Common myeloid progenitor, CD34-positive (primary cell): ENCODE measurements around the gene NRCAM.

Experiments
- CTCF ChIA-PET: fragments of 350-600 bp; sonication (Branson Sonifier 250); formaldehyde crosslinking; loops from one replicate; lab custom pipeline; 2021; ENCODE audit warnings: antibody characterized with exemption; lab: Charles Lee
- POLR2A ChIA-PET: fragments of 350-600 bp; sonication (Branson Sonifier 250); formaldehyde crosslinking; loops from one replicate; lab custom pipeline; 2021; ENCODE audit warnings: antibody characterized with exemption; lab: Charles Lee
- DNase-seq, 3 donors: peaks; one replicate each; pipeline versions ENCODE4 v3.0.0 to v3.0.0-alpha.2; 2013
- H3K27ac ChIP-seq, 2 experiments: 1 replicate in 1 of 2; 2 replicates in 1 of 2; pipeline ENCODE4 v1.7.0; 2013; ENCODE audit warnings: inconsistent platforms in 2 of 2, low read length in 2 of 2, mild to moderate bottlenecking in 2 of 2, low read depth in 1 of 2, moderate library complexity in 1 of 2; ENCODE audit not compliant: severe bottlenecking in 2 of 2, insufficient read depth in 1 of 2, poor library complexity in 1 of 2
- H3K27me3 ChIP-seq, 5 experiments: replicated peaks in 2 of 5; 1 replicate in 3 of 5; 2 replicates in 2 of 5; pipeline versions ENCODE4 v1.6.1 to v1.7.0; 2013; ENCODE audit warnings: low read length in 4 of 5, mild to moderate bottlenecking in 2 of 5, moderate library complexity in 2 of 5, inconsistent platforms in 1 of 5; ENCODE audit not compliant: insufficient read depth in 5 of 5, control insufficient read depth in 4 of 5
- H3K36me3 ChIP-seq, 4 experiments: 1 replicate in 2 of 4; 2 replicates in 2 of 4; pipeline versions ENCODE4 v1.6.1 to v1.7.0; 2013; ENCODE audit warnings: low read length in 3 of 4, control low read depth in 1 of 4, mild to moderate bottlenecking in 1 of 4; ENCODE audit not compliant: control insufficient read depth in 4 of 4, insufficient read depth in 4 of 4
- H3K4me1 ChIP-seq, 4 experiments: 1 replicate in 3 of 4; 2 replicates in 1 of 4; pipeline versions ENCODE4 v1.6.1 to v1.7.1; 2013; ENCODE audit warnings: low read length in 3 of 4, mild to moderate bottlenecking in 3 of 4, control low read depth in 1 of 4, inconsistent platforms in 1 of 4, moderate library complexity in 1 of 4; ENCODE audit not compliant: control insufficient read depth in 4 of 4, insufficient read depth in 4 of 4; ENCODE audit errors: control extremely low read depth in 1 of 4
- H3K4me3 ChIP-seq, 7 experiments: 1 replicate in 4 of 7; 2 replicates in 3 of 7; pipeline versions ENCODE4 v1.5.1 to v1.7.0; 2013; ENCODE audit warnings: mild to moderate bottlenecking in 7 of 7, low read length in 6 of 7, moderate library complexity in 6 of 7, inconsistent platforms in 2 of 7, low read depth in 2 of 7, control low read depth in 1 of 7; ENCODE audit not compliant: insufficient read depth in 4 of 7, control insufficient read depth in 1 of 7; ENCODE audit errors: extremely low read depth in 1 of 7
- H3K9me3 ChIP-seq, 5 experiments: 1 replicate in 4 of 5; 2 replicates in 1 of 5; pipeline versions ENCODE4 v1.6.1 to v1.7.1; 2013; ENCODE audit warnings: low read length in 4 of 5, mild to moderate bottlenecking in 2 of 5, inconsistent platforms in 1 of 5, low read depth in 1 of 5, moderate library complexity in 1 of 5; ENCODE audit not compliant: control insufficient read depth in 4 of 5, insufficient read depth in 2 of 5; ENCODE audit errors: control extremely low read depth in 1 of 5
- WGBS: methylation state at CpG from one replicate; pipeline ENCODE4 v1.1.5; 2013; ENCODE audit not compliant: insufficient coverage; 5-methylcytosine and 5-hydroxymethylcytosine counted together

The NRCAM gene

DNA sequence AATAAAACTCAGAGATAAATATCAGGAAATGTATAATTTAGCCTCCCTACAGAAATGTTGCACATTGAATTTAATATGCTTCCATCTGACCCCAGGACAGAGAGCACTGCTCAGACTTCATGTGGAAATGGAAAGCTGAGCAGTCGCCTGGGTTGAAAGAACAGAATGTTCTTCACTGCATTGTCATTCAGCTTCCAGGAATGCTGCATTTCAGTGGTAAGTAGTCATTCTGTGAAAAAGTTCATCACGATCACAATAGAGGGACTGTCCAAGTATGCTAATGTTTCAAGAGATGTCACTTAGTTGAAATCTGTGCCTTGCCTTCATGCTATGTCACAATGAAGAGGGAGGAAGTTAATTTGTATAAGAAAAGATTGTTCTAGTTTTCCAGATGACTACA, 147.3 kb downstream of the NRCAM start:
- H3K9me3 ChIP-seq = no peaks in the 10 kb centered on the region
- H3K36me3 ChIP-seq = no peaks in the 10 kb centered on the region
- peaks cover 0 to 9% (median 0%) of the 10 kb centered on the region in 5 experiments for H3K27me3 ChIP-seq
- no peak for DNase-seq
- ChIA-PET POLR2A (interaction anchor here (0.5 kb wide), 1 partner anchor 279 kb away, joined by 8 read pairs; no protein-coding TSS in a partner anchor), CTCF (no interaction called here)
- H3K4me1 ChIP-seq = no peaks in the 10 kb centered on the region
- H3K4me3 ChIP-seq = no peak overlapping the region
- no peak overlapping the region for H3K27ac ChIP-seq
- WGBS = 87% methylated on average over 1 of the region's 2 CpGs

DNA sequence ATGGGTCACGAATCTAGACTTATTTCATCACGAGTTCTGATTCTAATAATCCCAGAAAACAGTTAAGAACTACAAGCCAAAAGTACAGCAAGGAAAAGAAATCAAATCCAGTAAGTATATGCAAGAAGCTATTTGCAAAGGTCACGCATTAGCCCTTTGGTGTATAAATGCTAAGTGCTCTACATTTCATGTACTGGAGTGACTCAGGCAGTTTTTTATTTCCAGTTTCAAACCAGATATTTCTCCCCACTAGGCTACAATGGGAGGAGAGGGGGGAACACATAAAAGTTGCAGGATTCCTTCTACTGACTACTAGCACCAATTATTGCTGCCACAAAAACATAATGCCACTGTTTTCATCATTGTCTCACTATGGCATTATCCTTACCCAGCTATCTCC, 148.0 kb downstream of the NRCAM start:
- ChIA-PET CTCF (no interaction called here), POLR2A (no interaction called here)
- WGBS = 100% methylated on average over 2 of the region's 3 CpGs
- peaks cover 0 to 11% (median 0%) of the 10 kb centered on the region in 5 experiments for H3K27me3 ChIP-seq
- no peak for DNase-seq
- H3K4me1 ChIP-seq = no peaks in the 10 kb centered on the region
- H3K36me3 ChIP-seq = no peaks in the 10 kb centered on the region
- H3K4me3 ChIP-seq = no peak overlapping the region
- H3K9me3 ChIP-seq = no peaks in the 10 kb centered on the region
- no peak overlapping the region for H3K27ac ChIP-seq

DNA sequence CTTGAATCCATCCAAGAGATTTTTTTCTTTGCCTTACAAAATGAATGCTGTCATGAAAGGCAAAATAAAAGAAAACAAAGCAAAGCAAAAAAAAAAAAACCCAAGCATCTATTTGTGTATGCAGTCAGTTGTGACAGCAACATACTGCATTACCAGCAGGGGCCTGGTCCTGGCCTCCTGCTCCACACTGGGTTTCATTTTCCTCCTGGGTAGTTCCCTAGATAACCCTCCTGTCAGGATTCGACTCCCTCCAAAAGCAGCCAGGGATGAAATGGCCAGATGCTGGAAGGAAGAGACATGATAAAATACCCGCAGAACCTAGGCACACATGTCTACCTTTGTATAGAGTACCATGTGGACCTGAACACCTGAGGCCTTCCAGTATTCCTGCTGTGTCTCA, 148.6 kb downstream of the NRCAM start:
- Histone ChIP-seq H3K27ac (no peak overlapping the region), H3K36me3 (no peaks in the 10 kb centered on the region)

DNA sequence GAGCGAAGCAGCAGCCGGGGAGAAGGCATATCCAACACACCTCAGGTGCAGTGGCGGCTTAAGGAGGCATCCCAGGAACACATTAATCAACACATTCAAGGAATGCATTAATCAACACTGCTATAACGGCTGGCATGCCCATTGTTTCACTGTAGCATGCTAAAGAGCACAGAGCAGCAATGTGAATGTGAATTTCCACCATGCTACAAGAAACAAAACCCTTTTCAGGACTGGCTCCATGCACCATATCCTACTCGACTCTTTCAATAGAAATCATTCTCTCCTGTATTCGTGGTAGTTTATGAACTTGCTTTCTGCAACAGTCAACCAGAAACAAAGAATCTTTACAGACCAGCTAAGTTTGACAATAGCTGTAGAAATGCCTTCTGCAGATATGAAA, 149.0 kb downstream of the NRCAM start:
- no peak for DNase-seq
- Histone ChIP-seq H3K27me3 (peaks cover 0 to 10% (median 0%) of the 10 kb centered on the region in 5 experiments), H3K36me3 (no peaks in the 10 kb centered on the region), H3K4me1 (no peaks in the 10 kb centered on the region), H3K9me3 (no peaks in the 10 kb centered on the region), H3K4me3 (no peak overlapping the region), H3K27ac (no peak overlapping the region)
- 81% methylated on average over 6 of the region's 6 CpGs for WGBS
- POLR2A ChIA-PET = no interaction called here
- CTCF ChIA-PET = no interaction called here

More for the DNA sequence above, 148.6 kb downstream of the NRCAM start:
- H3K4me1 ChIP-seq = no peaks in the 10 kb centered on the region
- 100% methylated on average over 1 of the region's 2 CpGs for WGBS
- H3K4me3 ChIP-seq = no peak overlapping the region
- no peaks in the 10 kb centered on the region for H3K9me3 ChIP-seq
- H3K27me3 ChIP-seq = peaks cover 0 to 10% (median 0%) of the 10 kb centered on the region in 5 experiments
- CTCF ChIA-PET = no interaction called here
- POLR2A ChIA-PET = no interaction called here
- DNase-seq = no peak

DNA sequence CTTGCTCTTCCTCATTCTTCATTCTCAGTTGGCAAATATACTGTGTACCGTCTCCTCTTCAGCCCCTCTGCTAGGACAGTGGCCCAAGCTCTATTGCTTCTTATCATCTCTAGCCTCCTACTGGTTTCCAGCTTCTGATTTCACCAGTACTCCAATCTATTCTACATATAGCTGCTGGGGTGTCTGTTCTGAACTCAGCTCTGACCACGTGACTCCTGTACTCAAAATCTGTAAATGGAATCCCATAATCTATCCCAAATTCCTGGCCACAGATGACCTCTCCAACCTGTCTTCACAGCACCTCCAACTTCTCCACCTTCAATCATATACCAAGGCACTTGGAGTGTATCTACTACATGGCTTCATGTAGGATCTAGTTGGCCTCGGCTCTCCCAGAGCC, 152.9 kb downstream of the NRCAM start:
- Histone ChIP-seq H3K27ac (no peak overlapping the region), H3K36me3 (no peaks in the 10 kb centered on the region), H3K27me3 (peaks cover 0 to 5% (median 0%) of the 10 kb centered on the region in 5 experiments), H3K4me1 (no peaks in the 10 kb centered on the region), H3K9me3 (no peaks in the 10 kb centered on the region), H3K4me3 (no peak overlapping the region)
- ChIA-PET POLR2A (no interaction called here), CTCF (no interaction called here)
- 93% methylated on average over 3 of the region's 3 CpGs for WGBS
- no peak for DNase-seq

DNA sequence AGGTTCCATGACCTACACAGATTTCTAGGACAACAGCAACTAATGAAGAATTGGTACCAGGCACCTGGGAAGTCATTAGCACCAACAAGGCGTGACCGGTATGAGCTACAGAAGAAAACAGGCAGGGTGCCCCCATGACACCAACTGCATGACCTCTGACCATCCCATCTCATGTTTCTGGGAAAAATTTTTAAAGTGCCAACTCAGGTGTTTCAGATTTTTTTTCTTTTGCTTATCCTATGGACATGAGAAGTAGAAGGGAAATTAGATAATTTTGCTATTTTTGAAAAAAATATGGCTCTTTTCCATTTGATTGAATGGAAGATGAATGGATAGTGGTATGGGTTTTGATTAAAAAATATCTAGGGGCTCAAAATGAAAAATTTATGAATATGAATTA, 154.8 kb downstream of the NRCAM start:
- Histone ChIP-seq H3K4me1 (no peaks in the 10 kb centered on the region), H3K36me3 (no peaks in the 10 kb centered on the region), H3K27me3 (peaks cover 0 to 2% (median 0%) of the 10 kb centered on the region in 5 experiments), H3K9me3 (no peaks in the 10 kb centered on the region), H3K27ac (no peak overlapping the region), H3K4me3 (no peak overlapping the region)
- ChIA-PET POLR2A (no interaction called here), CTCF (no interaction called here)
- no CpG with 5 or more reads among the region's 2 CpGs for WGBS
- DNase-seq = no peak

DNA sequence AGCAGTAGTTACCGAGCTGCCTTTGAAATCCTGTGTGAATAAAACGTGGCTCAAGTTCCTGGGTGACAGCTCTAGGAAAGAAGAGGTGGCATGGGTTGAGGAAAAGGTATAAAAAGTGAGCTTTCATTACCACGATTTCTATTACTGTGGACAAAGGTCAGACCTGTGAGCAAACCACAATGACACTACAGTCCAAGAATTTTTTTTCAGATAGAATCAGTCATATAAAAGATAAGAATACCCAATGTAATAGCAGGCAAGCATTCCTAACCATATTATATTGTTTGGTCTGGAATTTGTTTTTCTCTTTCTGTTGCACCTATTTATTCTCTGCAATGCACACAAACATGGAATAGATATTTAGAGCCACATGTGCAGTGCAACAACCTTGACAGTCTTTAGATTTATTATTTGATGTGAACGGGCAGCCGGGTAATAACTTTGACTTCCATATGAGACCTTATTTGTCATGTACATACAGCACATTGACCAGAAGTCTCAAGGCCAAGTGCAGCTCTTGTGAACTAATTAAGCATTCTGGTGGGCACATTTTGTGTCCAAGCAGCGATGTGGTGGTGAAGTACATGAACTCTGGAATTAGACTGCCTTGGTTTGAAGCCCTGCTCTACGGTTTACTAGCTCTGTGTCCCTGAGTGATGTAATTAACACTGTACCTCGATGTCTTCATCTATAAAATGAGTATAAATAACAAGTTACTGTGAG, 156.8 kb downstream of the NRCAM start:
- no peaks in the 10 kb centered on the region for H3K36me3 ChIP-seq
- H3K27me3 ChIP-seq = peaks cover 0 to 4% (median 0%) of the 10 kb centered on the region in 5 experiments
- H3K4me1 ChIP-seq = peaks cover 0 to 5% (median 1%) of the 10 kb centered on the region in 4 experiments
- ChIA-PET CTCF (no interaction called here), POLR2A (no interaction called here)
- H3K4me3 ChIP-seq = no peak overlapping the region
- no peak for DNase-seq
- WGBS = 100% methylated on average over 3 of the region's 8 CpGs
- no peaks in the 10 kb centered on the region for H3K9me3 ChIP-seq
- no peak overlapping the region for H3K27ac ChIP-seq
